Astrocyte of the spinal cord (primary cell): Measurements from ENCODE around the gene HLCS.

Experiments
- DNase-seq: peaks from one replicate; pipeline ENCODE4 v3.0.0; 2011; ENCODE audit warnings: low read depth, low spot score
- H3K4me3 ChIP-seq: 2 replicates; pipeline ENCODE4 v1.5.1; 2011; ENCODE audit warnings: low read depth, mild to moderate bottlenecking, low read length, moderate library complexity
- in situ Hi-C: cut with HindIII; loops from 2 replicates; pipeline ENCODE4 v1.10.0; 2017; ENCODE audit warnings: low sequenced_read_pairs
- TF ChIP-seq, protein P1 (sequence below): IDR thresholded peaks from 2 replicates; pipeline ENCODE4 v1.5.1; 2012; ENCODE audit warnings: low read depth, mild to moderate bottlenecking, low read length, inconsistent platforms

The HLCS gene

GRCh38 chr21:36773117-36773516 is 193.4 kb downstream of the HLCS start:
- in situ Hi-C loops, result no loop called here
- DNase-seq, result peak; percentile 86
- TF ChIP-seq, protein P1, sequence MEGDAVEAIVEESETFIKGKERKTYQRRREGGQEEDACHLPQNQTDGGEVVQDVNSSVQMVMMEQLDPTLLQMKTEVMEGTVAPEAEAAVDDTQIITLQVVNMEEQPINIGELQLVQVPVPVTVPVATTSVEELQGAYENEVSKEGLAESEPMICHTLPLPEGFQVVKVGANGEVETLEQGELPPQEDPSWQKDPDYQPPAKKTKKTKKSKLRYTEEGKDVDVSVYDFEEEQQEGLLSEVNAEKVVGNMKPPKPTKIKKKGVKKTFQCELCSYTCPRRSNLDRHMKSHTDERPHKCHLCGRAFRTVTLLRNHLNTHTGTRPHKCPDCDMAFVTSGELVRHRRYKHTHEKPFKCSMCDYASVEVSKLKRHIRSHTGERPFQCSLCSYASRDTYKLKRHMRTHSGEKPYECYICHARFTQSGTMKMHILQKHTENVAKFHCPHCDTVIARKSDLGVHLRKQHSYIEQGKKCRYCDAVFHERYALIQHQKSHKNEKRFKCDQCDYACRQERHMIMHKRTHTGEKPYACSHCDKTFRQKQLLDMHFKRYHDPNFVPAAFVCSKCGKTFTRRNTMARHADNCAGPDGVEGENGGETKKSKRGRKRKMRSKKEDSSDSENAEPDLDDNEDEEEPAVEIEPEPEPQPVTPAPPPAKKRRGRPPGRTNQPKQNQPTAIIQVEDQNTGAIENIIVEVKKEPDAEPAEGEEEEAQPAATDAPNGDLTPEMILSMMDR, result no peak
- H3K4me3 ChIP-seq, result no peak overlapping the region

- H3K4me3 ChIP-seq, result no peak overlapping the region
- TF ChIP-seq, protein P1, result no peak
- in situ Hi-C loops, result no loop called here
- DNase-seq, result peak; percentile 66
Measured at GRCh38 chr21:36769051-36769839, 197.2 kb downstream of the HLCS start.

DNA sequence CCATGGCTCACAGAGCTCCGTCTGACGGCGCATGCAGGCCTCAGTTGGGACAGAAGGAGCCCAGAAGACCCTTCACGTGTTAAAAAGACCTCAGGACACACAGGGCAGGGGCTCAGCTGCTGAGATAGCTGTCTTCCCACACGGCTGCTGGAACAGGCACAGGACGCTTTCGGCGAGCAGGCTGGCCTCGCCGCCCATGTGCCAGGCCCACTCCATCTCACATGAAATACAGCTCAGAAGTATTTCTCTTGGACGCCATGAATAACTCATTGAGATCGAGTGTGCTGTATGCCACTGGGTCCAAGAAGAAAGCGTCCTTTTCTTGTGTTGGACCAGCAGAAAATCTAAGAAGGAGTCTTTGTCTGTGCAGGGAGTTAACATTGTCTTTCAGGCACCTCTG is 198.0 kb downstream of the HLCS start:
- TF ChIP-seq, protein P1, result no peak
- DNase-seq, result no peak

DNA sequence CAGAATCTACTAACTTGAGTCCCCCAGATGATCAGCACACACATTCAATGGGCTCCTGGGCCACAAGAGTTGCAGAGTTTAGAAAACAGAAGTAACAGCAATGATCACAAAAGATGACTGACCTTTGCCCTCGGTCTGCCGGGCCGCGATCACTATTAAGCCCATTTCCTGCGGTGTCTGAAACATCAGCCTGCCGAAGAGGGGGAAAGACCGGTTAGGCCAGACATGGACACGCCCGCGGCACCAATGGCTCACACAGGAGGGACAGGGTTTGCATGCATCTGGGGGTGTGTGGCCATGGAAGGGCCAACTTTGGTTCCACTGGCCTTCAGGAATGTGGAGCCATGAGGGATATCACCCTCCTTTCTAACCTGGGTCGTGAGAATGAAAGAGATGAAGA is 199.4 kb downstream of the HLCS start:
- H3K4me3 ChIP-seq, result no peak overlapping the region
- in situ Hi-C loops, result no loop called here
- TF ChIP-seq, protein P1, result no peak
- no peak for DNase-seq

More for the DNA sequence above, 198.0 kb downstream of the HLCS start:
- no peak overlapping the region for H3K4me3 ChIP-seq
- in situ Hi-C loops, result no loop called here

DNA sequence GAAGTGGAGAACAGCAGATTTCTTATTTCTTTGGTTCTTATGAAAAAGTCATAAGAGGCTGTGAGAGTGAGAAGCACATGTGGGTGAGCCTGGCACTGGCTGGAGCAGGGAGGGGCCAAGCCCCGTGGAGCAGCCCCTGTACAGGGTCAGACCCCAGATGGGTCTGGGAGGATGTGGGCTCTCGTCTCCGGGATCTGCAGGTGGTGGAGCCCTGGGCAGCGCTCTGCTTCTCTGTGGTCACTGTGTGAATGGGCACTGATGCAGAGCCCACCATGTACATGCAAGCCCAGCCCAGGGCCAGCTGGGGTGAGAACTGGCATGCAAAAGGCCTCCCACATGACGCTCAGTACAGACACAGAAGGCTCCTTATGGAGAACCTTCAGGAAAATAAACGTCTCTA is 200.0 kb downstream of the HLCS start:
- no peak for DNase-seq
- no peak overlapping the region for H3K4me3 ChIP-seq
- TF ChIP-seq, protein P1, result no peak
- in situ Hi-C loops, result no loop called here

DNA sequence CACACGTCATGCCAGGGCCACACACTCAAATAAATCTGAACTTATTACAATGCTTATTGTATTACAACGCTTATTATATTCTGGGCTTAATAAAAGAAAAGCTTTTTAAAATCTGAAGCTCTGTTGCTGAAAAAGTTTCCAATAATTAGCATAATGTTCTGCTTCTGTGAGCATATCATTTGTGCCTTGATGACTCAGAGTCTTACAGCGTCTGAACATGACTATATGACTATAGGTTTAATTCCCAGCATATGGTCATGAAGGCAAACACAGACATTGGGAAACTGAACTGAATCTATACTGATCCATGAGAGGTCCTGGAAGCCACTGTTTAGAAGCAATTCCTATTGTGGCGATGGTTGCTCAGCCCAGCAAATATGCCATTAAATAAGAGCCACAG is 201.2 kb downstream of the HLCS start:
- no peak for DNase-seq
- TF ChIP-seq, protein P1, result no peak
- in situ Hi-C loops, result no loop called here
- no peak overlapping the region for H3K4me3 ChIP-seq
